Measurements from ENCODE around the gene ATRNL1. TPM values are rescaled to one million over a fixed set of nuclear protein-coding genes. Genes with fewer than 3 reads are reported as not detected.
"Not testable (repeated sequence)": the region's sequence is repeated elsewhere in the genome, so short reads cannot be mapped to it uniquely, and the experiment has no call there.

ATRNL1 gene
- total RNA-seq, 4 donors from 2014 or later = 137 to 431 (median 202) TPM

GRCh38 chr10:115171392-115171960 lies 78.3 kb downstream of the ATRNL1 start:
- no peaks in the 10 kb centered on the region for H3K27me3 ChIP-seq
- TF ChIP-seq CTCF (IDR thresholded peaks at IDR 0.05) (peak in 3 of 4 experiments; percentile 24 to 37 (median 35)), POLR2A (IDR thresholded peaks at IDR 0.05) (no peak)
- no peaks in the 10 kb centered on the region for H3K4me1 ChIP-seq
- intact Hi-C loops (cut with DNase I; ENCODE audit: low total_unique reads) = no loop called here
- no peak overlapping the region for H3K27ac ChIP-seq
- H3K36me3 ChIP-seq = no peaks in the 10 kb centered on the region
- H3K9me3 ChIP-seq = no peaks in the 10 kb centered on the region
- no peak for DNase-seq
- no peak overlapping the region for H3K4me3 ChIP-seq

GRCh38 chr10:115173915-115174443 lies 80.8 kb downstream of the ATRNL1 start:
- no peaks in the 10 kb centered on the region for H3K27me3 ChIP-seq
- H3K27ac ChIP-seq = no peak overlapping the region
- H3K4me3 ChIP-seq = no peak overlapping the region
- TF ChIP-seq POLR2A (IDR thresholded peaks at IDR 0.05) (no peak), CTCF (IDR thresholded peaks at IDR 0.05) (no peak)
- intact Hi-C loops (cut with DNase I; ENCODE audit: low total_unique reads) = no loop called here
- no peaks in the 10 kb centered on the region for H3K36me3 ChIP-seq
- no peaks in the 10 kb centered on the region for H3K4me1 ChIP-seq
- no peak for DNase-seq
- H3K9me3 ChIP-seq = no peaks in the 10 kb centered on the region

GRCh38 chr10:115207276-115207675 lies 114.1 kb downstream of the ATRNL1 start:
- H3K9me3 ChIP-seq; H3K27me3 ChIP-seq; H3K4me3 ChIP-seq; intact Hi-C loops (cut with DNase I; ENCODE audit: low total_unique reads); H3K36me3 ChIP-seq; DNase-seq; H3K4me1 ChIP-seq; H3K27ac ChIP-seq: not testable (repeated sequence)

GRCh38 chr10:115209133-115209532 lies 116.0 kb downstream of the ATRNL1 start:
- Histone ChIP-seq H3K4me1 (no peaks in the 10 kb centered on the region), H3K27ac (peak overlapping the region in 1 of 2 donors; percentile 57), H3K4me3 (no peak overlapping the region), H3K9me3 (no peaks in the 10 kb centered on the region), H3K27me3 (no peaks in the 10 kb centered on the region), H3K36me3 (no peaks in the 10 kb centered on the region)
- no peak for DNase-seq
- intact Hi-C loops (cut with DNase I; ENCODE audit: low total_unique reads) = no loop called here
- TF ChIP-seq POLR2A (IDR thresholded peaks at IDR 0.05) (no peak), CTCF (IDR thresholded peaks at IDR 0.05) (no peak)

GRCh38 chr10:115214829-115215228 lies 121.7 kb downstream of the ATRNL1 start:
- TF ChIP-seq CTCF (IDR thresholded peaks at IDR 0.05) = no peak
- no peak for TF ChIP-seq POLR2A (IDR thresholded peaks at IDR 0.05)
- DNase-seq = no peak
- Histone ChIP-seq H3K27ac (no peak overlapping the region), H3K36me3 (no peaks in the 10 kb centered on the region), H3K27me3 (no peaks in the 10 kb centered on the region), H3K4me3 (no peak overlapping the region), H3K4me1 (no peaks in the 10 kb centered on the region), H3K9me3 (no peaks in the 10 kb centered on the region)
- intact Hi-C loops (cut with DNase I; ENCODE audit: low total_unique reads) = no loop called here
